Suprapubic skin (tissue), 4 donors: ENCODE measurements around the gene RPS27. TPM values are rescaled to one million over a fixed set of nuclear protein-coding genes. Genes with fewer than 3 reads are reported as not detected.
A peak's percentile ranks its signal among the peaks of the same experiment; 100 is the strongest.

Source experiments
- DNase-seq, 2 donors: peaks; one replicate each; pipeline ENCODE4 v3.0.0-alpha.2; 2019; ENCODE audit warnings: low spot score in 2 of 2
- H3K27ac ChIP-seq: fragments of 200-600 bp; sonication (generic); one replicate; pipeline ENCODE4 v1.5.1; 2019
- H3K27me3 ChIP-seq: fragments of 200-600 bp; sonication (generic); one replicate; pipeline ENCODE4 v1.5.1; 2019
- H3K36me3 ChIP-seq: fragments of 200-600 bp; sonication (generic); one replicate; pipeline ENCODE4 v1.5.1; 2019
- H3K4me1 ChIP-seq: fragments of 200-600 bp; sonication (generic); one replicate; pipeline ENCODE4 v1.5.1; 2019
- H3K4me3 ChIP-seq: fragments of 200-600 bp; sonication (generic); one replicate; pipeline ENCODE4 v1.5.1; 2019; ENCODE audit warnings: mild to moderate bottlenecking
- H3K9me3 ChIP-seq: fragments of 200-600 bp; sonication (generic); one replicate; pipeline ENCODE4 v1.5.1; 2019
- EP300 ChIP-seq: sonication (generic); formaldehyde crosslinking; IDR thresholded peaks from one replicate; pipeline ENCODE4 v1.6.1; 2017; ENCODE audit warnings: antibody characterized with exemption
- POLR2A ChIP-seq, 2 donors: fragments of 450-650 bp; IDR thresholded peaks; one replicate each; pipeline ENCODE4 v1.6.1; 2017; ENCODE audit warnings: antibody characterized with exemption in 2 of 2, mild to moderate bottlenecking in 2 of 2, moderate library complexity in 2 of 2
- POLR2AphosphoS5 ChIP-seq, 3 donors: sonication (generic); formaldehyde crosslinking; IDR thresholded peaks; one replicate each; pipeline ENCODE4 v1.6.1; 2017; ENCODE audit warnings: antibody characterized with exemption in 3 of 3
- WGBS: methylation state at CpG from one replicate; pipeline ENCODE4 v1.1.5; 2018; 5-methylcytosine and 5-hydroxymethylcytosine counted together
- total RNA-seq, 4 donors: library from RNA; depleted of rRNA; stranded (reverse); fragments of >200 nt; gene quantifications; one replicate each; pipeline ENCODE4 v1.1.0, GENCODE V29; 2016
- TF ChIP-seq, protein P1 (sequence below), 2 donors: fragments of 200-600 bp in 1 of 2; fragments of 450-650 bp in 1 of 2; sonication (generic) in 1 of 2; IDR thresholded peaks; one replicate each; pipeline ENCODE4 v1.5.1; 2016 to 2019; ENCODE audit warnings: antibody characterized with exemption in 2 of 2, mild to moderate bottlenecking in 1 of 2, moderate library complexity in 1 of 2

Gene RPS27
- total RNA-seq, 4 donors from 2014 or later, result 1,261 to 3,096 (median 2,718) TPM

DNA sequence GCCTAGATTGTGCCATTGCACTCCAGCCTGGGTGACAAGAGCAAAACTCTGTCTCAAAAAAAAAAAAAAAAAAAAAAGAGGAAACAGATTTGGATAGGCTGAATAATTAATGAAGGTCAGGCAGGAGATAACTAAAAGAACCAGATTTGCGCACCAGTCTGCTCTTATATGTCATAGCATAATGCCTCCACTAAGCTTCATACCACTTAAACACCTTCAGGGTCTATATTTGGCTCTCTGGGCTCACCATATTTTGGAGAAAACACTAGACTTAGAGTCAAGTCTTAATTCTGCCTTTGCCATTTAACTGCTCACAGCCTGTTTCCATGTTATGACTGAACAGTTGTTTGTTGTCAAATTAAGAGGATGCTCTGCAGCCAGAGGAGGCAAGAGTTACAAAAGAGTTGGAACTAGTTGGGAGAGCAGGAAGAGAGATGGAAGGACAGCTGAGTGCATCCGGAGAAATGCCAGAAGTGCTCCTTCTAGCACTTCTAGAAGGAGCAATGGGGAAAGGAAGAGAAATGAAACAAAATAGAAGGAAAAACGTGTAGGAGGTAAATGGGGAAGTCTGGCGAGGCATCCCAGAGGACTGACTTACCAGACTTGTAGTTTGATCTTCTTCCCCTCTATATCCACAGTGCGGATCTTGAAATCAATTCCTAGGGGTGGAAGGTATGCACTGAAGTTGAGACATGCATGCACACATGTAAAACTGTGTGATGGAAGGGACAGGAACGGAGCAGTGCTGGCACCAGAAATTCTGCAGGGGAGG, 6.3 kb upstream of the RPS27 start:
- 54% methylated on average over 6 of the region's 6 CpGs for WGBS
- Histone ChIP-seq H3K36me3 (peaks cover 20% of the 10 kb centered on the region), H3K27ac (peak overlapping the region; percentile 90), H3K4me1 (peaks cover 29% of the 10 kb centered on the region), H3K9me3 (no peaks in the 10 kb centered on the region), H3K4me3 (peak overlapping the region; percentile 63), H3K27me3 (no peaks in the 10 kb centered on the region)
- no peak for TF ChIP-seq POLR2AphosphoS5 (IDR thresholded peaks at IDR 0.05)
- TF ChIP-seq POLR2A (IDR thresholded peaks at IDR 0.05), result no peak
- TF ChIP-seq, protein P1, sequence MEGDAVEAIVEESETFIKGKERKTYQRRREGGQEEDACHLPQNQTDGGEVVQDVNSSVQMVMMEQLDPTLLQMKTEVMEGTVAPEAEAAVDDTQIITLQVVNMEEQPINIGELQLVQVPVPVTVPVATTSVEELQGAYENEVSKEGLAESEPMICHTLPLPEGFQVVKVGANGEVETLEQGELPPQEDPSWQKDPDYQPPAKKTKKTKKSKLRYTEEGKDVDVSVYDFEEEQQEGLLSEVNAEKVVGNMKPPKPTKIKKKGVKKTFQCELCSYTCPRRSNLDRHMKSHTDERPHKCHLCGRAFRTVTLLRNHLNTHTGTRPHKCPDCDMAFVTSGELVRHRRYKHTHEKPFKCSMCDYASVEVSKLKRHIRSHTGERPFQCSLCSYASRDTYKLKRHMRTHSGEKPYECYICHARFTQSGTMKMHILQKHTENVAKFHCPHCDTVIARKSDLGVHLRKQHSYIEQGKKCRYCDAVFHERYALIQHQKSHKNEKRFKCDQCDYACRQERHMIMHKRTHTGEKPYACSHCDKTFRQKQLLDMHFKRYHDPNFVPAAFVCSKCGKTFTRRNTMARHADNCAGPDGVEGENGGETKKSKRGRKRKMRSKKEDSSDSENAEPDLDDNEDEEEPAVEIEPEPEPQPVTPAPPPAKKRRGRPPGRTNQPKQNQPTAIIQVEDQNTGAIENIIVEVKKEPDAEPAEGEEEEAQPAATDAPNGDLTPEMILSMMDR (IDR thresholded peaks at IDR 0.05), result no peak
- TF ChIP-seq EP300, result no peak
- DNase-seq, result no peak

DNA sequence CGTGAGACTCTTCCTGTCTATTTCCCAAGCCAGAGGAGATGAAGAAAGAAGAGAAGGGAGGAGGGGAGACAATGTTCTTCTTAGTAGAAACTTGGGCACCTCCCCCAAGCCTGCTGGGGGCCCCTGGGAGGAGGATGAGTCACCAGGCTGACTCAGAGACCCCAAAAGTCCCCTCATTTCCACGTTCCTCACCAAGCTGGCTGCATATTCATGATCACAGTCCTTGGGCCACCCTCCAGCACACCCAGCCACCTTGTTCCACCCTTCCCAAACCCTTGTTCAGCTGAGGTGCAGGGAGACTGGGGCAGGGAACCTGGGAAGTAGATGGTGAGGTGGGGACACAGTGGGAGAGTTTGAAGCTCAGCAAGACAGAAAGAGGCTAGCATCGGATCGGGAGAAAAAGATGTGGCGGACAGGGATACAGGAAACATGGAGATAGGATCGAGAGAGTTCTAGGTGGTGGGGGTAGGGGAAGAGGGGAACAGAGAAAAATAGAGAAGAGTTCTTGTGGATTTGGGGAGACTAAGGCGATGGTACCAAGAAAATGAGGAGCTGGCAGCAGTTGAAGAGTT, 5.1 kb upstream of the RPS27 start:
- peak; percentile 85 to 87 for DNase-seq
- 10% methylated on average over 7 of the region's 7 CpGs for WGBS

DNA sequence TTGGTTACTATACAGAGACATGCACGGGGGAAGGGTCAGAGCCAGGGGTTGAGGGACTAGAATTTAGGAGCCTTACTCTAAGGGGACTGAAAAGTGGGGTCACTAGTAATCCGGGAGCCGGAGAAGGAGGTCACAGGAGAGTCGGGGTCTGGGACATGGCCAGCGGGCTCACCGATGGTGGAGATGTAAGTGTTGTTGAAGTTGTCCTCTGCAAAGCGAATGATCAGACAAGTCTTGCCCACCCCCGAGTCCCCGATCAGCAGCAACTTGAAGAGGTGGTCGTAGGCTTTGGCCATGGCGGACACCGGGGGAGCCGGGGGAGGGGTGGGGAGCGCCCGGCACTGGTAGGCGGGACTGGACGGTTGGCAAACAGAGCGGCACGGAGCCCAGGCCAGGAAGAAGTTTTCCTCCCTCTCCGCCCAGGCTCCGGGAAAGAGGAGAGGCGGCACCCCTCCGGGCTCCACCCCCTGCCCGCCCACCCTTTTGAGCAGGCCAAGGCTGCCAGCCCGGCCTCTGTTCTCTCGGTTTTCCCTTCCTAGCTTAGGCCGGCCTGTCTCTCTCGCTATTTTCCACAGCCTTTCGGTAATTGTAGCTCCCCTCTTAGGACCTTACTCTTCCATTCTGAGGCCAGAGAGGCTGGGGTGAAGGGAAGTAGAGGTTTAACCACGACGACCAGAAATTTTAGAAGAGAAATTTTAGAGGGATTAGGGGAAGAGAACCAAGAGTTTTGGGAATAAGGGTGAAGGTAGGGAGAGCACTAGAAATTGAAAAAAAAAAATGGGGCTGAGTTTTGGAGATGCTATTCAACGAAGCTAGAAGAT, 4.4 kb upstream of the RPS27 start, which contains the start of gene RAB13:
Gene RAB13, minus strand, starts transcription at position 399 of the 821 bp plus-strand sequence. Its CDS starts 103 bp downstream, at position 296.
- TF ChIP-seq EP300, result no peak
- peak in 1 of 2 donors; percentile 18 for TF ChIP-seq POLR2A (IDR thresholded peaks at IDR 0.05)
- TF ChIP-seq, protein P1 (IDR thresholded peaks at IDR 0.05), result no peak
- TF ChIP-seq POLR2AphosphoS5 (IDR thresholded peaks at IDR 0.05), result no peak
- WGBS, result under 1% methylated on average over 18 of the region's 32 CpGs
- H3K4me1 ChIP-seq, result peaks cover 36% of the 10 kb centered on the region
- H3K27ac ChIP-seq, result peak within 1 kb of the TSS; percentile 90
- no peaks in the 10 kb centered on the region for H3K27me3 ChIP-seq
- peak within 1 kb of the TSS; percentile 63 for H3K4me3 ChIP-seq
- DNase-seq, result peak; percentile 93
- peaks cover 14% of the 10 kb centered on the region for H3K36me3 ChIP-seq
- no peaks in the 10 kb centered on the region for H3K9me3 ChIP-seq

More for the DNA sequence above, 5.1 kb upstream of the RPS27 start:
- Histone ChIP-seq H3K4me1 (peaks cover 36% of the 10 kb centered on the region), H3K9me3 (no peaks in the 10 kb centered on the region), H3K4me3 (peak overlapping the region; percentile 63), H3K27me3 (no peaks in the 10 kb centered on the region), H3K36me3 (peaks cover 20% of the 10 kb centered on the region), H3K27ac (peak overlapping the region; percentile 90)
- no peak for TF ChIP-seq EP300
- peak in 1 of 3 donors; percentile 29 for TF ChIP-seq POLR2AphosphoS5 (IDR thresholded peaks at IDR 0.05)
- TF ChIP-seq POLR2A (IDR thresholded peaks at IDR 0.05), result peak in 1 of 2 donors; percentile 49
- TF ChIP-seq, protein P1 (IDR thresholded peaks at IDR 0.05), result no peak

DNA sequence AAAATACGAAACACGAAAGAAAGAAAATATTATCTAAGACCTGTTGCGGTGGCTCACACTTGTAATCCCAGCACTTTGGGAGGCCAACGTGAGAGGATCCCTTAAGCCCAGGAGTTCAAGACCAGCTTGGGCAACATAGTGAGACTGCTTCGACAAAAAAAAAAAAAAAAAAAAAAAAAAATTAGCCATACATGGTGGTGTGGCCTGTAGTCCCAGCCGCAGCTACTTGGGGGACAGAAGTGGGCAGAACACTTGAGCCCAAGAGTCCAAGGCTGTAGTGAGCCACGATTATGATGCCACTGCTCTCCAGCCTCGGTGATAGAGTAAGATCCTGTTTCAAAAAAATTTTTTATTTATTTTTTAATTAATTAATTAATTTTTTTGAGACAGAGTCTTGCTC, 2.9 kb upstream of the RPS27 start:
- no peak for TF ChIP-seq POLR2A (IDR thresholded peaks at IDR 0.05)
- TF ChIP-seq, protein P1 (IDR thresholded peaks at IDR 0.05), result no peak
- no peak for TF ChIP-seq POLR2AphosphoS5 (IDR thresholded peaks at IDR 0.05)
- Histone ChIP-seq H3K4me3 (no peak overlapping the region), H3K27ac (no peak overlapping the region), H3K4me1 (peaks cover 49% of the 10 kb centered on the region), H3K9me3 (no peaks in the 10 kb centered on the region), H3K27me3 (no peaks in the 10 kb centered on the region), H3K36me3 (peaks cover 11% of the 10 kb centered on the region)
- DNase-seq, result no peak
- 90% methylated on average over 8 of the region's 8 CpGs for WGBS
